GM12872 (cell line): ENCODE results near the gene RPLP2.

Experiments used
- TF ChIP-seq, protein P1 (sequence below): IDR thresholded peaks from 3 replicates; pipeline ENCODE4 v1.5.1; 2011; ENCODE audit warnings: low read depth, mild to moderate bottlenecking, low read length, moderate library complexity; ENCODE audit not compliant: insufficient read depth

The RPLP2 gene

DNA sequence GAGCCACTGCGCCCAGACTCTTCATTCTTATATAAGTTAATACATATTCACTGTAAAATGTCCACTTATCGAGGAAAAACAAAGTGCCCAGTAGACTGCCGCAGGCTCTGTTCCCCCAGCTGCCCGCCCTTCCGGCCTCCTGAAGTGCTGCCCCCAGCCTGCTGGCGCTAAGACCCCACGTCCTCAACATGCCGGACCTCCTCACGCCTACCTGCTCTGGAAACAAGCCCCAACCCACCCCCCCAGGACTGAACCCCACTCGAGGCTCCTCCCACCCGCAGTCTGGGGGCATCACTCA lies 33.6 kb upstream of the RPLP2 start:
- TF ChIP-seq, protein P1, sequence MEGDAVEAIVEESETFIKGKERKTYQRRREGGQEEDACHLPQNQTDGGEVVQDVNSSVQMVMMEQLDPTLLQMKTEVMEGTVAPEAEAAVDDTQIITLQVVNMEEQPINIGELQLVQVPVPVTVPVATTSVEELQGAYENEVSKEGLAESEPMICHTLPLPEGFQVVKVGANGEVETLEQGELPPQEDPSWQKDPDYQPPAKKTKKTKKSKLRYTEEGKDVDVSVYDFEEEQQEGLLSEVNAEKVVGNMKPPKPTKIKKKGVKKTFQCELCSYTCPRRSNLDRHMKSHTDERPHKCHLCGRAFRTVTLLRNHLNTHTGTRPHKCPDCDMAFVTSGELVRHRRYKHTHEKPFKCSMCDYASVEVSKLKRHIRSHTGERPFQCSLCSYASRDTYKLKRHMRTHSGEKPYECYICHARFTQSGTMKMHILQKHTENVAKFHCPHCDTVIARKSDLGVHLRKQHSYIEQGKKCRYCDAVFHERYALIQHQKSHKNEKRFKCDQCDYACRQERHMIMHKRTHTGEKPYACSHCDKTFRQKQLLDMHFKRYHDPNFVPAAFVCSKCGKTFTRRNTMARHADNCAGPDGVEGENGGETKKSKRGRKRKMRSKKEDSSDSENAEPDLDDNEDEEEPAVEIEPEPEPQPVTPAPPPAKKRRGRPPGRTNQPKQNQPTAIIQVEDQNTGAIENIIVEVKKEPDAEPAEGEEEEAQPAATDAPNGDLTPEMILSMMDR = no peak

DNA sequence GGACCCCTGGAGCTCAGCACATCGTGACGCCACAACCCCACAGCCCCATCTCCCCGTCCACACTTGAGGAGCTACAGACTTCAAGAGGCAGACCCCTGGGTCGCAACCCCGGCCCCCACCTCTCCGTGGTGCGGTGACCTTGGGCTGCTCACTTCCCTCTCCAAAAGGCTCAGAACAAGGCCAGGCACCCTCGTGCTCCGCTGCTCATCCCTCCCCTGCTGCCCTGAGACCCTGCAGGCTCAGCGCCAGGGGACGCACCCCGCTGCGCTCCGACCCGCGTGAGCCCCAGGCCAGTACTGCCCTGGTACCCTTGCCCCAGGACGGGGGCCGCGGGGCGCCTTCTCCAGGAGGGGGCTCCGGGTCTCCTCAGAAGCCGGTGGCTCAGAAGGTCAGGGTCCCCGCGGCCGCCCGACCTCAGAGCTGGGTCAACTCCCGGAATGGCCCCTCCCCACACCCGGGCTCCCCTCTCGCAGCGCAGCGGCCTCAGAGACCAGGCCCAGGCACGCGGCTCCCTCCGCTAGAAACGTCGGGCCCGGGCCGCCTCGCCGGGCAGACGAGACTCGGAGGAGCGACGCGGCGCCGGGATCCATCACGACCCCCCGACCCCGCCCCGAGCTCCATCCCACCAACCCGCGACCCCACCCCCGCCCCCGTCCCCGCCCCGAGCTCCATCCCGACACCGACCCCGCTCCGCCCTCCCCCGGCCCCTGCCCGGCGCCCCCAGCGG lies 33.0 kb upstream of the RPLP2 start:
- TF ChIP-seq, protein P1 = no peak; the same call in 2 of the 3 replicates

DNA sequence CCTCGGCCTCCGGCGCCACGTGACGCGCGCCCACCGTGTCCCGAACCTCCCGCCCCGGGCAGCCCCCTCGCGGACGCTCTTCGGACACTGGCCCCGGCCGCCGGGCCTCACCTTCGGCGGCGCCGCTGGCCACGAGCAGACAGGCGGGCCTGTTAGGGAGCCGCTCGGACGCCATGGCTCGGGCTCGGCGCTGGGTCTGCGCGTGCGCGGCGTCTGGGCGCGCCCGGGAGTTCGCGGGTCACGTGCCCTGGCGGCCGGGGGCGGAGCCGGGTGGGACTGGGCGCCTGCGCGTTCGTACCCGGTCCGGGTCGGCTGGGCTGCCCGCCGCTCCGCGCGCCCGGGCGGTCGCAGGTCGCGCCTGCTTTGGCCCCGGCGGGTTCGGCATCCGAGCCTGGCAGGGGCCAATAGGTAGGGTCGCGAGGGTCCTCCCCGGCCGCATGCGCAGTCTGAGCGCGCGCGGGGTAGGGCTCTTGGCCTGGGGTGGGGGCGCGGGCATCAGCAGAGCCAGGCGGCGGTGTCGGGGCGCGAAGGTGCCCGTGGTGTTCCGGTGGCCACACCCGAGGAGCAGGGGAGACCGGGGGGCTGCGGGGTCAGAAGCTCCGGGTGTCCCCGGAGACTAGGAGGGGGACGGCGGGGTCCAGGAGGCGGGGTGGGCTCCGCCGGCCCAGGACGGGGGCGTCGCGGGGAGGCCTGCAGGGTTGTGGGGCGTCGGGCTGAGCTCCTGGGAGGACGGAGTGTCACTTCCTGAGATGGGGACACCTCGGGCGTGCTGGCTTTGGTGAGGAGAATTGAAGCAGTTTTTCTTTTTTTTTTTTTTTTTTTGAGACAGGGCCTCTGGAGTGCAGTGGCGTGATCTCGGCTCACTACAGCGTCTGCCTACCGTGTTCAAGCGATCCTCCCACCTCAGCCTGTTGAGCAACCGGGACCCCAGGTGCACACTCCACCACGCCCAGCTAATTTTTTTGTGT lies 32.2 kb upstream of the RPLP2 start, which contains the start of gene GATD1:
Gene GATD1 (minus strand): TSS at position 200 of the 968 bp plus-strand sequence. CDS start 25 bp downstream, at position 175.
- TF ChIP-seq, protein P1 = peak; percentile 13; the same call in 1 of the 3 replicates

DNA sequence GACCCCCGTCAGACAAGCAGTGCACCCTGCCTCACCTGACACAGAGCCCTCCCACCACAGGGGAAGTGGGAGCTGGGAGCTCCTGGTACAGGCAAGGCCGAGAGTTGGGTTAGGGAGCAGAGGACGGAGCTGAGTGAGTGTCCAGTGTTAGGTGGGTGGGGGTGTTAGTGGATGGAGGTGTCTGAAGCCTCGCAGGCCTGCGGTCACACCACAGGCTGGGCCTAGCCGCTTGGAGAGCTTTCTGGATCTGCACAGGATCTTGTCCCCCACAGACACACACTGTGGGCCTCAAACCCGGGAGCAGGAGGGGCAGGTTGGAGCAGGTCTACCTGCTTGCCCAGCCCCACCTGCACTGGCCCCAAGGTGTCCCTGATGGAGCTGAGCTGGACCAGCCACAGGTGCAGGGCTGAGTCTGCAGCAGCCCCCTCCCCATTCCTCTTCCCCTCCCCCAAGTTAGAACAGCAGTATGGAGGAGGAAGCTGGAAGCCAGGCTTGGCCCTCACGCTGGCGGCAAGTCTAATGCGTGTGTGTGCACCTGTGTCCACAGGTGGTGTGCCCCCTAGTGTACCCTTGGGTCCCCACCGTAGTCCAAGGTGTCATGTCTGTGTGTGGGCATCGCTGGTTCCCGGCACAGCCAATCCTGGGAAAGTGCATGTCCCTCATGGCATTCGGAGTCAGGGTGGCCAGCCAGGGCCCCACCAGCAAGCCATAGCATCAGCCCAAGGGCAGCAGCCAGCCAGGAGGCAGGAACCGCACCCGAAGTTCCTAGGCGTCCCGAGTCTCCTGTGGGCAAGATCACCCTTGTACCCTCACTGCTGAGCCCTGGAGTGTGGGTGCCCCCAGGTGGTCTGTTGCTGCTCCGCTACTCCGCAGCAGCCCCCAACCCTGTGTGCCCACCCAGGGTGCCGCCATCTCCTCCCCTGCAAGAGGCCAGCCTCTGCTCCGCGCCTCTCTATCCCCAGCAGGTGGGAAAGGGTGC lies 30.5 kb upstream of the RPLP2 start:
- TF ChIP-seq, protein P1 = no peak

DNA sequence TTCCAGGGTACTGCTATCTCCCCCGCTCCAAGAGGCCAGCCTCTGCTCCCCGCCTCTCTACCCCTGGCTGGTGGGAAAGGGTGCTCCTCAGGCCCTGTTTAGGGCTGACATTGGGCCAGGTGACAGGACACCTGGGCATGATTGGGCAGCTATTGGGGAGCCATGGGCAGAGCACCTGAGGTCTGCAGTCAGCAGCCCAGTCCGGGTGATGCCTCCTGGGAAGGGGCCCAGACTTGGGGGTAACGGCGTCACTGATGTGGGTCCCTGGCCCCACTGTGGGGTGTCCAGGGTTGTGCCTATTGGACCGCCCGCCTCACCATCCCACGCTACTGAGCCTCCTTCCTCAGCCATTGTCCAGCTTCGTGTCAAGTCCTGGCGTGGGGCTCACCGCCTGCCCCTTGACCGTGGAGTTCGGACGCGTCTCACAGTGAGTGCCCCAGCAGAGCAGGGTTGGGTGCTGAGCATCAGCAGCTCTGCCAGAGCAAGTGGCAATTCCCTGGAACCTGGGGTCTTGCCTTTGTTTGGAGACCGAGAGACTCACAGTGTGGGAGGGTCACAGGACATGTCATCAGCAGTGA lies 29.7 kb upstream of the RPLP2 start:
- TF ChIP-seq, protein P1 = no peak

DNA sequence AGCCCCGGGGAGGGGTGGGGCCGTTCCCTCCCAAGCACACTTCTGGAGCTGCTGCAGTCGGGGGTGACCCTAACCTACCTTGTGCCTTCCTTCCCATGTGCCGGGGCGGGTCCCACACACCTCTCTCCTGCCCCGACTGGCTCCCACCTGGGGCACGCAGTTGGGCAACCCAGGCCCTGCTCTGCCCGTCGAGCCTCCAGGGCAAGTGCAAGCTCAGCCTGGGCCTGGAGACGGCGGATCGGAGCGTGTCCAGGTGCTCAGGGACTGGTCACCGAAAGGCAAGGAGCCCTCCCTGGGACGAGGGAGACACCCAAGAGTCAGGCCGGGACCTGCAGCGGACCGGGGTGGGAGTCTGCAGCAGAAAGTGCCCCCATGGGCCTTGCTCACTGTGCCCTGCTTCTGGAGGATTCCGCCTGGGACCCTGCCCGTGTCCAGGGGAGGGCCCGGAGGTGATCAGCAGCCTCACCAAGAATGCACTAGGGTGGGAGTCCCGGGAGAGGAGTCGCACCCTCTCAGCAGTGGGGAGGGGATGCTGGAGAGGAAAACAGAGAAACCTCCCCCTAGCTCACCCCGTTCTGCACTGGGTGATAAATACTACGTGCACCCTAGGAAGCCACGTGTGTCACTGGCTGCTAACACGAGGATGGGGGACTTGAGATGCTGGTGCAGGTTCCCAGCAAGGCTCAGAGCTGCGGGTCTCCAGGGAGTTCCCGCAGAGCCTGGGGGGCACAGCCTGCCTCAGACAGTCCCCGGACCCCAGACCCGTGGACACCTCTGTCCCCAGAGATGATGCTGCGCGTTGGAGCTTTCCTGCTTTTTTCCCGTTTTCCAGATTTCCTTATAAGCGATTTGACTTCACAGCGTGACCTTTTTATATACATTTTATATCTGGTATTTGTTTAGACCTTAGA lies 27.2 kb upstream of the RPLP2 start:
- TF ChIP-seq, protein P1 = no peak
